Fibroblast of mammary gland (primary cell): Measurements from ENCODE around the gene MIOX.

Experiments used
- DNase-seq: peaks from one replicate; pipeline ENCODE4 v3.0.0-alpha.2; 2010; ENCODE audit warnings: low read depth
- H3K4me3 ChIP-seq: 2 replicates; pipeline ENCODE4 v1.5.1; 2011; ENCODE audit warnings: low read depth, mild to moderate bottlenecking, low read length, moderate library complexity; ENCODE audit not compliant: control insufficient read depth
- CTCF ChIP-seq: conservative IDR thresholded peaks from 2 replicates; pipeline ENCODE4 v1.5.1; 2011; ENCODE audit warnings: low read depth, low read length, inconsistent platforms; ENCODE audit not compliant: control insufficient read depth, insufficient read depth

MIOX gene

GRCh38 chr22:50469377-50470305 lies 17.0 kb upstream of the MIOX start:
- no peak for TF ChIP-seq CTCF
- H3K4me3 ChIP-seq, result no peak overlapping the region
- DNase-seq, result peak; percentile 30

- H3K4me3 ChIP-seq, result no peak overlapping the region
- DNase-seq, result no peak
- no peak for TF ChIP-seq CTCF
Observed at GRCh38 chr22:50470491-50470890, 16.2 kb upstream of the MIOX start.

GRCh38 chr22:50471197-50471847 lies 15.3 kb upstream of the MIOX start:
- no peak for TF ChIP-seq CTCF
- no peak for DNase-seq
- H3K4me3 ChIP-seq, result no peak overlapping the region

- DNase-seq, result no peak
- TF ChIP-seq CTCF, result no peak
- H3K4me3 ChIP-seq, result no peak overlapping the region
Observed at GRCh38 chr22:50471962-50472361, 14.7 kb upstream of the MIOX start.

- TF ChIP-seq CTCF, result peak; percentile 3
- no peak overlapping the region for H3K4me3 ChIP-seq
- no peak for DNase-seq
Observed at GRCh38 chr22:50473088-50473487, 13.6 kb upstream of the MIOX start.

GRCh38 chr22:50473855-50474671 lies 12.6 kb upstream of the MIOX start:
- peak; percentile 61 for DNase-seq
- H3K4me3 ChIP-seq, result peak overlapping the region; percentile 59
- no peak for TF ChIP-seq CTCF
